ENCODE results near the gene LSR. TPM values are rescaled to one million over a fixed set of nuclear protein-coding genes. Genes with fewer than 3 reads are reported as not detected.

The LSR gene
- total and polyA plus RNA-seq, 2 of the 4 experiments (the other 2 are of a cell fraction), result 0.18 to 0.44 TPM

DNA sequence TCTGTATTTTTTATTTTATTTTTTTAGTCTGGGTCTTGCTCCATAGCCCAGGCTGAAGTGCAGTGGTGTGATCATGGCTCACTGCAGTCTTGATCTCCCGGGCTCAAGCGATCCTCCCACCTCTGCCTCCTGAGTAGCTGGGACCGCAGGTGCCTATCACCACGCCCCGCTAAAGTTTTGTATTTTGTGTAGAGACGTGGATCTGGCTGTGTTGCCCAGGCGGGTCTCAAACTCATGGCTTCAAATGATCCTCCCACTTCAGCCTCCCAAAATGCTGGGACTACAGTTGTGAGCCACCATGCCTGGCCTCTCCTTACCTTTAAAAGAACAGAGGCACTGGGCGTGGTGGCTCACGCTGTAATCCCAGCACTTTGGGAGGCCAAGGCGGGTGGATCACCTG lies 38.9 kb downstream of the LSR start:
- no CpG with 5 or more reads among the region's 10 CpGs for whole genome bisulfite sequencing, 2 experiments (ENCODE audit: extremely low coverage in 2 of 2, insufficient read length in 1 of 2)
- no TSS peak for BruUV-seq (replicated peaks)
- intact Hi-C loops (cut with micrococcal nuclease), result no loop called here

More for the DNA sequence above, 38.9 kb downstream of the LSR start:
- DNase-seq, result no peak
- Histone ChIP-seq H2AK9ac (replicated peaks; ENCODE audit: low read depth, low read length, poor library complexity) (no peak overlapping the region), H3K4me2 (ENCODE audit: low read depth, low read length) (no peak overlapping the region), H4K8ac (ENCODE audit: low read depth in 2 of 2, low read length in 2 of 2) (no peak overlapping the region), H3K18ac (ENCODE audit: low read depth, low read length) (no peak overlapping the region), H3K4me3 (ENCODE audit: insufficient read depth, low read depth, low read length) (no peak overlapping the region), H2BK20ac (ENCODE audit: low read depth, low read length) (no peak overlapping the region), H4K5ac (ENCODE audit: low read depth, low read length) (no peak overlapping the region), H4K20me1 (ENCODE audit: insufficient read depth, low read length) (no peaks in the 10 kb centered on the region), H3K4me1 (ENCODE audit: control insufficient read depth, insufficient read depth, low read length) (no peaks in the 10 kb centered on the region), H2BK120ac (ENCODE audit: low read depth, low read length) (no peak overlapping the region), H3K9me3 (ENCODE audit: control insufficient read depth, insufficient read depth, low read length) (no peaks in the 10 kb centered on the region), H3K9me1 (ENCODE audit: insufficient read depth, low read length) (no peaks in the 10 kb centered on the region), H3K23ac (ENCODE audit: low read depth, low read length) (no peak overlapping the region), H3K14ac (replicated peaks; ENCODE audit: low read depth, low read length) (no peak overlapping the region), H3K27ac (ENCODE audit: insufficient read depth, low read length) (no peak overlapping the region), H3K36me3 (ENCODE audit: control insufficient read depth, insufficient read depth, low read length) (no peaks in the 10 kb centered on the region), H2AFZ (replicated peaks; ENCODE audit: low read length, poor library complexity) (no peak overlapping the region), H2AK5ac (ENCODE audit: low read depth, low read length) (no peak overlapping the region), H3K4ac (ENCODE audit: low read depth, low read length) (no peak overlapping the region), H3K56ac (ENCODE audit: extremely low read depth, insufficient read depth, low read length) (no peak overlapping the region), H4K91ac (ENCODE audit: insufficient read depth, low read depth, low read length) (no peak overlapping the region), H3K27me3 (ENCODE audit: control insufficient read depth, insufficient read depth, low read length) (peaks cover 23% of the 10 kb centered on the region), H2BK5ac (ENCODE audit: low read depth, low read length, poor library complexity, severe bottlenecking) (no peak overlapping the region), H3K9ac (ENCODE audit: low read depth, low read length) (no peak overlapping the region), H2BK15ac (ENCODE audit: low read depth, low read length) (no peak overlapping the region), H3K79me1 (ENCODE audit: low read depth in 1 of 2, low read length in 2 of 2) (no peaks in the 10 kb centered on the region)
- dilution Hi-C loops (cut with HindIII; ENCODE audit: low sequenced_read_pairs, unreplicated experiment), result no loop called here
- TF ChIP-seq RAD21 (IDR thresholded peaks at IDR 0.05; ENCODE audit: low read length) (no peak), FOS (IDR thresholded peaks at IDR 0.05; ENCODE audit: low read depth, low read length) (no peak), MXI1 (IDR thresholded peaks at IDR 0.05; ENCODE audit: borderline replicate concordance, low read depth, low read length) (no peak), CEBPB (IDR thresholded peaks at IDR 0.05; ENCODE audit: low read depth, low read length) (no peak), POLR2A (IDR thresholded peaks at IDR 0.05; ENCODE audit: low read depth, low read length) (no peak), CHD1 (IDR thresholded peaks at IDR 0.05; ENCODE audit: low read depth, low read length) (no peak), RFX5 (IDR thresholded peaks at IDR 0.05; ENCODE audit: low read depth, low read length) (no peak), NFE2L2 (IDR thresholded peaks at IDR 0.05; ENCODE audit: low read depth, low read length) (no peak), SMC3 (IDR thresholded peaks at IDR 0.05; ENCODE audit: low read depth, low read length) (no peak)
- TF ChIP-seq, protein P1, sequence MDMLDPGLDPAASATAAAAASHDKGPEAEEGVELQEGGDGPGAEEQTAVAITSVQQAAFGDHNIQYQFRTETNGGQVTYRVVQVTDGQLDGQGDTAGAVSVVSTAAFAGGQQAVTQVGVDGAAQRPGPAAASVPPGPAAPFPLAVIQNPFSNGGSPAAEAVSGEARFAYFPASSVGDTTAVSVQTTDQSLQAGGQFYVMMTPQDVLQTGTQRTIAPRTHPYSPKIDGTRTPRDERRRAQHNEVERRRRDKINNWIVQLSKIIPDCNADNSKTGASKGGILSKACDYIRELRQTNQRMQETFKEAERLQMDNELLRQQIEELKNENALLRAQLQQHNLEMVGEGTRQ (IDR thresholded peaks at IDR 0.05; ENCODE audit: low read depth, low read length), result no peak
- TF ChIP-seq, protein P2, sequence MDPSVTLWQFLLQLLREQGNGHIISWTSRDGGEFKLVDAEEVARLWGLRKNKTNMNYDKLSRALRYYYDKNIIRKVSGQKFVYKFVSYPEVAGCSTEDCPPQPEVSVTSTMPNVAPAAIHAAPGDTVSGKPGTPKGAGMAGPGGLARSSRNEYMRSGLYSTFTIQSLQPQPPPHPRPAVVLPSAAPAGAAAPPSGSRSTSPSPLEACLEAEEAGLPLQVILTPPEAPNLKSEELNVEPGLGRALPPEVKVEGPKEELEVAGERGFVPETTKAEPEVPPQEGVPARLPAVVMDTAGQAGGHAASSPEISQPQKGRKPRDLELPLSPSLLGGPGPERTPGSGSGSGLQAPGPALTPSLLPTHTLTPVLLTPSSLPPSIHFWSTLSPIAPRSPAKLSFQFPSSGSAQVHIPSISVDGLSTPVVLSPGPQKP (IDR thresholded peaks at IDR 0.05; ENCODE audit: borderline replicate concordance, low read depth, low read length), result no peak
- in situ Hi-C loops (cut with MboI; ENCODE audit: low sequenced_read_pairs), result no loop called here
- ChIA-PET CTCF (no interaction called here), POLR2A (ENCODE audit: unreplicated experiment) (interaction anchor here (0.6 kb wide), 1 partner anchor 207 kb away, joined by 3 read pairs; no protein-coding TSS in a partner anchor)
- ATAC-seq (ENCODE audit: low read depth), result no peak

Measured in IMR-90 (cell line).